Liver (tissue), 3 donors: ENCODE measurements around the gene KRT8.

Source experiments
- EGR1 ChIP-seq, 2 donors: IDR thresholded peaks; 2 replicates each; pipeline ENCODE4 v1.6.1; 2016 to 2018; ENCODE audit warnings: antibody characterized with exemption in 2 of 2, low read depth in 2 of 2
- FOXA1 ChIP-seq: IDR thresholded peaks from 2 replicates; pipeline ENCODE4 v1.6.1; 2016; ENCODE audit warnings: antibody characterized with exemption
- GABPA ChIP-seq, 2 donors: IDR thresholded peaks in 1 of 2; conservative IDR thresholded peaks in 1 of 2; 2 replicates each; pipeline ENCODE4 v1.6.1; 2016; ENCODE audit warnings: antibody characterized with exemption in 2 of 2, mild to moderate bottlenecking in 1 of 2, moderate library complexity in 1 of 2
- JUND ChIP-seq, 2 donors: IDR thresholded peaks; 2 replicates each; pipeline ENCODE4 v1.6.1; 2016; ENCODE audit warnings: antibody characterized with exemption in 2 of 2
- NR2F2 ChIP-seq: IDR thresholded peaks from 2 replicates; pipeline ENCODE4 v1.6.1; 2016; ENCODE audit warnings: antibody characterized with exemption
- RAD21 ChIP-seq, 2 donors: IDR thresholded peaks; 2 replicates each; pipeline ENCODE4 v1.6.1; 2016; ENCODE audit warnings: antibody characterized with exemption in 2 of 2, mild to moderate bottlenecking in 2 of 2
- SP1 ChIP-seq: IDR thresholded peaks from 2 replicates; pipeline ENCODE4 v1.6.1; 2018; ENCODE audit warnings: antibody characterized with exemption, mild to moderate bottlenecking
- TAF1 ChIP-seq: conservative IDR thresholded peaks from 2 replicates; pipeline ENCODE4 v1.6.1; 2016; ENCODE audit warnings: antibody characterized with exemption, mild to moderate bottlenecking
- YY1 ChIP-seq: IDR thresholded peaks from 2 replicates; pipeline ENCODE4 v1.6.1; 2016; ENCODE audit warnings: antibody characterized with exemption, mild to moderate bottlenecking
- ZBTB33 ChIP-seq: IDR thresholded peaks from 2 replicates; pipeline ENCODE4 v1.6.1; 2016; ENCODE audit warnings: antibody characterized with exemption
- TF ChIP-seq, protein P1 (sequence below): IDR thresholded peaks from 2 replicates; pipeline ENCODE4 v1.6.1; 2016; ENCODE audit warnings: antibody characterized with exemption, mild to moderate bottlenecking
- TF ChIP-seq, protein P2 (sequence below): fragments of 150-350 bp; IDR thresholded peaks from 2 replicates; pipeline ENCODE4 v1.5.1; 2017; ENCODE audit warnings: improper control_type of control experiment, low read depth, low read length; ENCODE audit not compliant: missing input control
- TF ChIP-seq, protein P3 (sequence below): IDR thresholded peaks from 2 replicates; pipeline ENCODE4 v1.6.1; 2016; ENCODE audit warnings: antibody characterized with exemption
- TF ChIP-seq, protein P4 (sequence below): IDR thresholded peaks from 2 replicates; pipeline ENCODE4 v1.6.1; 2016; ENCODE audit warnings: antibody characterized with exemption
- donor health status: healthy.
- donor health status: healthy.

DNA sequence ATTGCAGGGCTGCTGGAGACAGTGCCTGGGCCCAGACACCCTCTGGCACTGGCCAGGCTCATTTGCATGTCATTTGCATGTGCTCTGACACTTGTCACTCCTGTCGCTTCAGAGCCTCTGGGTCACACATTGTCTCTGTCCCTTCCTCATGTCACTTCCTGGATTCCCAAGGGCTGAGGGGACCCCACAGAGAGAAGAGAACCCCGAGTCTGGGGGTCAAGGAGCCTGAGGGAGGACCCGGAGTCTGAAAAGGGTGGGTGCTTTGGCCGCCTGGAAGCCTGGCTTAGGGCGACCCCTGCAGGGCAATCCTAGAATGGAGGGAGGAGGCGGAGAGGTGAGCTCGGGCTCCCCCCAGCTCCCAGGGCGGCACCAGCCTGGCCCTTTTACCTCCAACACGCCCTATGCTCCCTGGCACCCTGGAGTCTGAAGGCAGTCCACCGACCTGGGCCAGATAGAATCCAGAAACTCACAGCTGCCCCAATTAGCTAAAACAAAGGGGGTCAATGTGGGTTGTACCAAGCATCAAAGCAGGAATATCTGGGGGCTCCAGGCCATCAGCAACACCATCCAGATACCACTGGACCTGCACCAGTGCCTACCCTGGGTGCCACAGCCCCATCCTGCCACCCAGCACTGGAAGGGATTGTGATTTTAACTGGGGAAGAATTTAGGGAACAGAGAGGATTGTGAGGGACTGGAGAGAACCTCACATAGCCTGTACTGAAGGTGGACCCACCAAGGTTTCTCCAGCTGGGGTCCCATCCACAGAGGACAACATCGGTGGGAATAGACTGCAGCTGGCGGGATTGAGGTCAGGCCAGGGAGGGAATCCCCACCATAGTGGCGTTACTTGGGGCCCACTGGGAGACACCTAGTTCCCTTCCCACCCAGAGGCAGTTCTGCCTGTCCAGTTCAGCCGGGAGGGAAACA is 34.2 kb downstream of the KRT8 start:
- TF ChIP-seq, protein P1, sequence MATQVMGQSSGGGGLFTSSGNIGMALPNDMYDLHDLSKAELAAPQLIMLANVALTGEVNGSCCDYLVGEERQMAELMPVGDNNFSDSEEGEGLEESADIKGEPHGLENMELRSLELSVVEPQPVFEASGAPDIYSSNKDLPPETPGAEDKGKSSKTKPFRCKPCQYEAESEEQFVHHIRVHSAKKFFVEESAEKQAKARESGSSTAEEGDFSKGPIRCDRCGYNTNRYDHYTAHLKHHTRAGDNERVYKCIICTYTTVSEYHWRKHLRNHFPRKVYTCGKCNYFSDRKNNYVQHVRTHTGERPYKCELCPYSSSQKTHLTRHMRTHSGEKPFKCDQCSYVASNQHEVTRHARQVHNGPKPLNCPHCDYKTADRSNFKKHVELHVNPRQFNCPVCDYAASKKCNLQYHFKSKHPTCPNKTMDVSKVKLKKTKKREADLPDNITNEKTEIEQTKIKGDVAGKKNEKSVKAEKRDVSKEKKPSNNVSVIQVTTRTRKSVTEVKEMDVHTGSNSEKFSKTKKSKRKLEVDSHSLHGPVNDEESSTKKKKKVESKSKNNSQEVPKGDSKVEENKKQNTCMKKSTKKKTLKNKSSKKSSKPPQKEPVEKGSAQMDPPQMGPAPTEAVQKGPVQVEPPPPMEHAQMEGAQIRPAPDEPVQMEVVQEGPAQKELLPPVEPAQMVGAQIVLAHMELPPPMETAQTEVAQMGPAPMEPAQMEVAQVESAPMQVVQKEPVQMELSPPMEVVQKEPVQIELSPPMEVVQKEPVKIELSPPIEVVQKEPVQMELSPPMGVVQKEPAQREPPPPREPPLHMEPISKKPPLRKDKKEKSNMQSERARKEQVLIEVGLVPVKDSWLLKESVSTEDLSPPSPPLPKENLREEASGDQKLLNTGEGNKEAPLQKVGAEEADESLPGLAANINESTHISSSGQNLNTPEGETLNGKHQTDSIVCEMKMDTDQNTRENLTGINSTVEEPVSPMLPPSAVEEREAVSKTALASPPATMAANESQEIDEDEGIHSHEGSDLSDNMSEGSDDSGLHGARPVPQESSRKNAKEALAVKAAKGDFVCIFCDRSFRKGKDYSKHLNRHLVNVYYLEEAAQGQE, result no peak
- TF ChIP-seq, protein P2, sequence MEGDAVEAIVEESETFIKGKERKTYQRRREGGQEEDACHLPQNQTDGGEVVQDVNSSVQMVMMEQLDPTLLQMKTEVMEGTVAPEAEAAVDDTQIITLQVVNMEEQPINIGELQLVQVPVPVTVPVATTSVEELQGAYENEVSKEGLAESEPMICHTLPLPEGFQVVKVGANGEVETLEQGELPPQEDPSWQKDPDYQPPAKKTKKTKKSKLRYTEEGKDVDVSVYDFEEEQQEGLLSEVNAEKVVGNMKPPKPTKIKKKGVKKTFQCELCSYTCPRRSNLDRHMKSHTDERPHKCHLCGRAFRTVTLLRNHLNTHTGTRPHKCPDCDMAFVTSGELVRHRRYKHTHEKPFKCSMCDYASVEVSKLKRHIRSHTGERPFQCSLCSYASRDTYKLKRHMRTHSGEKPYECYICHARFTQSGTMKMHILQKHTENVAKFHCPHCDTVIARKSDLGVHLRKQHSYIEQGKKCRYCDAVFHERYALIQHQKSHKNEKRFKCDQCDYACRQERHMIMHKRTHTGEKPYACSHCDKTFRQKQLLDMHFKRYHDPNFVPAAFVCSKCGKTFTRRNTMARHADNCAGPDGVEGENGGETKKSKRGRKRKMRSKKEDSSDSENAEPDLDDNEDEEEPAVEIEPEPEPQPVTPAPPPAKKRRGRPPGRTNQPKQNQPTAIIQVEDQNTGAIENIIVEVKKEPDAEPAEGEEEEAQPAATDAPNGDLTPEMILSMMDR, result peak; percentile 36
- no peak for TF ChIP-seq JUND (IDR thresholded peaks at IDR 0.05)
- no peak for TF ChIP-seq YY1
- TF ChIP-seq, protein P3, sequence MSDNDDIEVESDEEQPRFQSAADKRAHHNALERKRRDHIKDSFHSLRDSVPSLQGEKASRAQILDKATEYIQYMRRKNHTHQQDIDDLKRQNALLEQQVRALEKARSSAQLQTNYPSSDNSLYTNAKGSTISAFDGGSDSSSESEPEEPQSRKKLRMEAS, result no peak
- TF ChIP-seq RAD21 (IDR thresholded peaks at IDR 0.05), result peak; percentile 60 to 77
- no peak for TF ChIP-seq ZBTB33
- no peak for TF ChIP-seq GABPA (IDR thresholded peaks at IDR 0.05 in 1 of 2, conservative IDR thresholded peaks at IDR 0.05 in 1 of 2)
- TF ChIP-seq TAF1, result no peak
- TF ChIP-seq, protein P4, sequence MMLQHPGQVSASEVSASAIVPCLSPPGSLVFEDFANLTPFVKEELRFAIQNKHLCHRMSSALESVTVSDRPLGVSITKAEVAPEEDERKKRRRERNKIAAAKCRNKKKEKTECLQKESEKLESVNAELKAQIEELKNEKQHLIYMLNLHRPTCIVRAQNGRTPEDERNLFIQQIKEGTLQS, result no peak
- no peak for TF ChIP-seq FOXA1
- TF ChIP-seq NR2F2, result no peak
- TF ChIP-seq SP1, result no peak
- TF ChIP-seq EGR1 (IDR thresholded peaks at IDR 0.05; ENCODE audit: low read depth in 2 of 2), result no peak
